ENCODE measurements around the gene FKRP.

The FKRP gene

DNA sequence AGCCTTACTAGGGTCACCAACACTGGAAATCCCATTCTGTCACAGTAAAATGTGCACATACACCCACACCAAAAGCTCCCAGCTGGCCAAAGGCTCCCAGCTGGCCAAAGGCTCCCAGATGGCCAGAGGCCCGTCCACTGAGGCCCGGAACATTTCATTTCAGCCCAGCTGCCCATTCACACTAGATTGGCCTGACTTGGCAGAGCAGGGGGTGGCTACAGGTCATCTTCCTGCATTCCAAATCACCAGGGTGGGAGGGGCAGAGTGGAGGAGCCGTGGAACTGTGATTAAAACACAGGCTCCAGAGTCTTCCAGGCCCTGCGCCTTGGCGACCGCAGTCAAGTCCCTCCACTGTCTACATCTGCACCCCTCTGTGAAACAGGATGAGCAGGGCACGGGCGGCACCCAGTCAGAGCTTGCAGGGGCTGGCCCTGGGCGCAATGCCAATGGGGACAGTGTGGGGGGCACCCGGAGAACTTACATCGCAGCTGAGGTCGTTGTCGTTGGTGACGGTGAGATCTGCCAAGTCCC, 18.8 kb upstream of the FKRP start:
- H3K4me1 ChIP-seq (ENCODE audit: control insufficient read depth, insufficient read depth, low read length): no peaks in the 10 kb centered on the region
- no peak overlapping the region for H3K27ac ChIP-seq (ENCODE audit: low read length)
- H3K27me3 ChIP-seq (ENCODE audit: control insufficient read depth, insufficient read depth, low read length): no peaks in the 10 kb centered on the region
- WGBS (ENCODE audit: insufficient coverage, insufficient read length): no CpG with 5 or more reads among the region's 14 CpGs
- DNase-seq (ENCODE audit: low read depth, low spot score): no peak
- H3K36me3 ChIP-seq (ENCODE audit: control insufficient read depth, insufficient read depth, low read length): peaks cover 78% of the 10 kb centered on the region
- no peaks in the 10 kb centered on the region for H3K9me3 ChIP-seq (ENCODE audit: control insufficient read depth, insufficient read depth, low read length)
- no peak overlapping the region for H3K4me3 ChIP-seq (ENCODE audit: low read length)

GRCh38 chr19:46727757-46728156, 18.1 kb upstream of the FKRP start:
- Histone ChIP-seq H3K27ac (ENCODE audit: low read length) (no peak overlapping the region), H3K36me3 (ENCODE audit: control insufficient read depth, insufficient read depth, low read length) (peaks cover 78% of the 10 kb centered on the region), H3K9me3 (ENCODE audit: control insufficient read depth, insufficient read depth, low read length) (no peaks in the 10 kb centered on the region), H3K27me3 (ENCODE audit: control insufficient read depth, insufficient read depth, low read length) (no peaks in the 10 kb centered on the region), H3K4me1 (ENCODE audit: control insufficient read depth, insufficient read depth, low read length) (no peaks in the 10 kb centered on the region; the same call in 1 of the 2 replicates), H3K4me3 (ENCODE audit: low read length) (no peak overlapping the region)
- WGBS (ENCODE audit: insufficient coverage, insufficient read length): no CpG with 5 or more reads among the region's 11 CpGs
- DNase-seq (ENCODE audit: low read depth, low spot score): no peak

GRCh38 chr19:46728208-46728607, 17.6 kb upstream of the FKRP start:
- H3K27me3 ChIP-seq (ENCODE audit: control insufficient read depth, insufficient read depth, low read length): no peaks in the 10 kb centered on the region
- no peaks in the 10 kb centered on the region for H3K9me3 ChIP-seq (ENCODE audit: control insufficient read depth, insufficient read depth, low read length)
- no peak overlapping the region for H3K27ac ChIP-seq (ENCODE audit: low read length)
- H3K4me3 ChIP-seq (ENCODE audit: low read length): no peak overlapping the region
- no peaks in the 10 kb centered on the region; the same call in 1 of the 2 replicates for H3K4me1 ChIP-seq (ENCODE audit: control insufficient read depth, insufficient read depth, low read length)
- no peak for DNase-seq (ENCODE audit: low read depth, low spot score)
- peaks cover 78% of the 10 kb centered on the region for H3K36me3 ChIP-seq (ENCODE audit: control insufficient read depth, insufficient read depth, low read length)
- no CpG with 5 or more reads among the region's 14 CpGs for WGBS (ENCODE audit: insufficient coverage, insufficient read length)

DNA sequence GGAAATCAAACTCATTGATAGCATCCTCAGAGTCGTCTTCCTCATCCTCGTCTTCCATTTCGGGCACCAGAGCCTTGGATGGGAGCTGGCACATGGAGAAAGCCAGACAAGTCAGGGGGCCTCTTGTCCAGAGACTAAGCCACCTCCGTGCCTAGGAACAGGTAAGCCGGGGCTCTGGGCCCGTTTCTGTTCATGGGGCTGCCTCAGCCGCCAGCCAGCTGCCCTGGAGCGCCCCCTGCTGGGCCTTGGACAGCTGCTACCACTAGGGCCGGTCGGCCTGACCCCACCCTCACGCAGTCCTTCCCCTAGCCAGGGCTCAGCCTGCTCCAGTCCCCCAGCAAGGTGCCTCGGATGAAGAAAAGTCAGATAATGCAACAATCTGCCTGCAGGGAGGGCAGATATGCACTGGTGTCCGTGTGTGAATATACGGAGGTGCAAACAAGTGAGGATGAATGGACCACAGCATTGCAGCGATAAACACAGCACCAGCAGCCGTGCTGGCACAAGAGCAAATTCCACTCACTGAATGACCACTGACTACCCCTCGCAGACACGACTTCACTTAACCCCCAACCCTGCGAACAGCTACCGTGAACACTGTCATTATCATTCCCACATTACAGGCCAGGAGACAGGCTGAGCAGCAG, 17.0 kb upstream of the FKRP start:
- DNase-seq (ENCODE audit: low read depth, low spot score): no peak
- Histone ChIP-seq H3K4me3 (ENCODE audit: low read length) (no peak overlapping the region), H3K27ac (ENCODE audit: low read length) (no peak overlapping the region), H3K27me3 (ENCODE audit: control insufficient read depth, insufficient read depth, low read length) (no peaks in the 10 kb centered on the region), H3K4me1 (ENCODE audit: control insufficient read depth, insufficient read depth, low read length) (no peaks in the 10 kb centered on the region; the same call in 1 of the 2 replicates), H3K9me3 (ENCODE audit: control insufficient read depth, insufficient read depth, low read length) (no peaks in the 10 kb centered on the region), H3K36me3 (ENCODE audit: control insufficient read depth, insufficient read depth, low read length) (peaks cover 77% of the 10 kb centered on the region)
- WGBS (ENCODE audit: insufficient coverage, insufficient read length): no CpG with 5 or more reads among the region's 20 CpGs

GRCh38 chr19:46729696-46730095, 16.2 kb upstream of the FKRP start:
- H3K4me1 ChIP-seq (ENCODE audit: control insufficient read depth, insufficient read depth, low read length): no peaks in the 10 kb centered on the region; the same call in 1 of the 2 replicates
- no CpG with 5 or more reads among the region's 7 CpGs for WGBS (ENCODE audit: insufficient coverage, insufficient read length)
- no peaks in the 10 kb centered on the region for H3K27me3 ChIP-seq (ENCODE audit: control insufficient read depth, insufficient read depth, low read length)
- no peaks in the 10 kb centered on the region for H3K9me3 ChIP-seq (ENCODE audit: control insufficient read depth, insufficient read depth, low read length)
- H3K36me3 ChIP-seq (ENCODE audit: control insufficient read depth, insufficient read depth, low read length): peaks cover 75% of the 10 kb centered on the region
- no peak overlapping the region for H3K27ac ChIP-seq (ENCODE audit: low read length)
- no peak overlapping the region for H3K4me3 ChIP-seq (ENCODE audit: low read length)
- no peak for DNase-seq (ENCODE audit: low read depth, low spot score)

DNA sequence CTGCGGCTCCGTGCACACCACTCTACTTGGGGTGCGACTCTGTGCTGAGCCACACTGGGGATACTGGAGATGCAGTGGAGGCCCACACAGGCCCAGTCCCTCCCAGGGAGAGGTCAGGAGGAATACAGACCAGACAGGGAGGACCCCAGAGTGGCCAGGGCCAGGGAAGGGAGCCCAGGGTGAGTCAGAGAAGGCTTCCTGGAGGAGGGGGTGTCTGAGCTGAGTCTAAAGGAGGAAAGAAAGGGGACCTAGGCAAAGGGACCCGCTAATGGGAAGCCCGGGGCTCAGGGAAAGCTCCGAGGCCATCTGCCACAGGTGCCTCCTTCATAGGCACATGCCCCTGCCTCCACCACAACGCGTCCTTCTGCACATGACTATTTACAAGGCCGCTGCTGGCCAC, 15.7 kb upstream of the FKRP start:
- Histone ChIP-seq H3K27me3 (ENCODE audit: control insufficient read depth, insufficient read depth, low read length) (no peaks in the 10 kb centered on the region), H3K4me1 (ENCODE audit: control insufficient read depth, insufficient read depth, low read length) (no peaks in the 10 kb centered on the region; the same call in 1 of the 2 replicates), H3K4me3 (ENCODE audit: low read length) (no peak overlapping the region), H3K27ac (ENCODE audit: low read length) (no peak overlapping the region), H3K36me3 (ENCODE audit: control insufficient read depth, insufficient read depth, low read length) (peaks cover 70% of the 10 kb centered on the region), H3K9me3 (ENCODE audit: control insufficient read depth, insufficient read depth, low read length) (no peaks in the 10 kb centered on the region)
- DNase-seq (ENCODE audit: low read depth, low spot score): no peak
- WGBS (ENCODE audit: insufficient coverage, insufficient read length): no CpG with 5 or more reads among the region's 9 CpGs

GRCh38 chr19:46730595-46730994, 15.3 kb upstream of the FKRP start:
- no peak for DNase-seq (ENCODE audit: low read depth, low spot score)
- Histone ChIP-seq H3K27ac (ENCODE audit: low read length) (no peak overlapping the region), H3K36me3 (ENCODE audit: control insufficient read depth, insufficient read depth, low read length) (peaks cover 66% of the 10 kb centered on the region)

GRCh38 chr19:46731007-46731501, 14.8 kb upstream of the FKRP start:
- WGBS (ENCODE audit: insufficient coverage, insufficient read length): no CpG with 5 or more reads among the region's 14 CpGs

More at GRCh38 chr19:46730595-46730994, 15.3 kb upstream of the FKRP start:
- no peak overlapping the region for H3K4me3 ChIP-seq (ENCODE audit: low read length)
- H3K4me1 ChIP-seq (ENCODE audit: control insufficient read depth, insufficient read depth, low read length): no peaks in the 10 kb centered on the region; the same call in 1 of the 2 replicates
- no CpG with 5 or more reads among the region's 14 CpGs for WGBS (ENCODE audit: insufficient coverage, insufficient read length)
- H3K27me3 ChIP-seq (ENCODE audit: control insufficient read depth, insufficient read depth, low read length): no peaks in the 10 kb centered on the region
- no peaks in the 10 kb centered on the region for H3K9me3 ChIP-seq (ENCODE audit: control insufficient read depth, insufficient read depth, low read length)

DNA sequence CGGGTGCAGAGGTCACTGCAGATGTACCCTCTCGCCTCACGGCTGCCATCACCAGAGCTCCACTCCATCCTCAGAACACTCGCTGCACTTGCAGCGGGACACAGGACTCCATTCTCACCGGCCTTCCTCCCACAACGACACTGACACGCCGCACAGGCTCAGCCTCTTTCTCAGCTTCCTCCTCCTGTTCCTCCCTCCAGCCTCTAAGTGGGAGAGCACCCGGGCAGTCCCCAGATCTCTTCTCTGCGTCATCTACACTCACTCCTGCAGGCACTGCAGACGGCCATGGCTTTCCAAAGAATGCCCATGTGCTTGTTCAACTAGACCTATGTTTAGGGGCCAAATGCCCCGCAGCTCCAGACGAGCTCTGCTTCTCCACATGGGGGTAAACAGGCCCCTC, 14.3 kb upstream of the FKRP start:
- no peak overlapping the region for H3K27ac ChIP-seq (ENCODE audit: low read length)
- peaks cover 61% of the 10 kb centered on the region for H3K36me3 ChIP-seq (ENCODE audit: control insufficient read depth, insufficient read depth, low read length)
- H3K4me3 ChIP-seq (ENCODE audit: low read length): no peak overlapping the region
- no peaks in the 10 kb centered on the region for H3K27me3 ChIP-seq (ENCODE audit: control insufficient read depth, insufficient read depth, low read length)
- H3K4me1 ChIP-seq (ENCODE audit: control insufficient read depth, insufficient read depth, low read length): no peaks in the 10 kb centered on the region; the same call in 1 of the 2 replicates
- no peak for DNase-seq (ENCODE audit: low read depth, low spot score)
- no CpG with 5 or more reads among the region's 14 CpGs for WGBS (ENCODE audit: insufficient coverage, insufficient read length)
- no peaks in the 10 kb centered on the region for H3K9me3 ChIP-seq (ENCODE audit: control insufficient read depth, insufficient read depth, low read length)

More at GRCh38 chr19:46731007-46731501, 14.8 kb upstream of the FKRP start:
- Histone ChIP-seq H3K4me3 (ENCODE audit: low read length) (no peak overlapping the region), H3K27me3 (ENCODE audit: control insufficient read depth, insufficient read depth, low read length) (no peaks in the 10 kb centered on the region), H3K27ac (ENCODE audit: low read length) (no peak overlapping the region), H3K36me3 (ENCODE audit: control insufficient read depth, insufficient read depth, low read length) (peaks cover 62% of the 10 kb centered on the region), H3K9me3 (ENCODE audit: control insufficient read depth, insufficient read depth, low read length) (no peaks in the 10 kb centered on the region), H3K4me1 (ENCODE audit: control insufficient read depth, insufficient read depth, low read length) (no peaks in the 10 kb centered on the region; the same call in 1 of the 2 replicates)
- DNase-seq (ENCODE audit: low read depth, low spot score): no peak

GRCh38 chr19:46732172-46732938, 13.5 kb upstream of the FKRP start:
- Histone ChIP-seq H3K27ac (ENCODE audit: low read length) (no peak overlapping the region), H3K4me3 (ENCODE audit: low read length) (no peak overlapping the region), H3K36me3 (ENCODE audit: control insufficient read depth, insufficient read depth, low read length) (peaks cover 56% of the 10 kb centered on the region), H3K9me3 (ENCODE audit: control insufficient read depth, insufficient read depth, low read length) (no peaks in the 10 kb centered on the region), H3K4me1 (ENCODE audit: control insufficient read depth, insufficient read depth, low read length) (no peaks in the 10 kb centered on the region; the same call in 1 of the 2 replicates), H3K27me3 (ENCODE audit: control insufficient read depth, insufficient read depth, low read length) (no peaks in the 10 kb centered on the region)
- no peak for DNase-seq (ENCODE audit: low read depth, low spot score)
- no CpG with 5 or more reads among the region's 28 CpGs for WGBS (ENCODE audit: insufficient coverage, insufficient read length)

All from iPS DF 6.9 (cell line).